Activated T-helper 2 cell treated with anti-CD3 and anti-CD28 coated beads, Interferon-gamma antibody, Interleukin-2, Interleukin-4, amounts not matched to agents 10 μg/mL and 5 μg/mL and 100 μg/mL, durations not matched to agents 14 hours and 24 hours and 36 hours (primary cell): ENCODE data around the gene C1orf167. TPM values are rescaled to one million over a fixed set of nuclear protein-coding genes. Genes with fewer than 3 reads are reported as not detected.
A peak's percentile ranks its signal among the peaks of the same experiment; 100 is the strongest.
"Not testable (repeated sequence)": the region's sequence is repeated elsewhere in the genome, so short reads cannot be mapped to it uniquely, and the experiment has no call there.

Source experiments
- DNase-seq: peaks from one replicate; pipeline ENCODE4 v3.0.0; 2021; ENCODE audit warnings: low spot score
- H3K27ac Mint-ChIP-seq: one replicate; pipeline ENCODE4 v1.8.0; 2021; ENCODE audit warnings: mixed read lengths
- H3K27me3 Mint-ChIP-seq: one replicate; pipeline ENCODE4 v1.8.0; 2021; ENCODE audit warnings: low read depth, mixed read lengths
- H3K36me3 Mint-ChIP-seq: one replicate; pipeline ENCODE4 v1.8.0; 2021; ENCODE audit warnings: low read depth, mixed read lengths
- H3K4me1 Mint-ChIP-seq: one replicate; pipeline ENCODE4 v1.8.0; 2021; ENCODE audit warnings: low read depth, mixed read lengths
- H3K4me3 Mint-ChIP-seq: one replicate; pipeline ENCODE4 v1.8.0; 2021; ENCODE audit warnings: low read depth, mild to moderate bottlenecking, moderate library complexity, mixed read lengths
- H3K9me3 Mint-ChIP-seq: one replicate; pipeline ENCODE4 v1.8.0; 2021; ENCODE audit warnings: mixed read lengths
- intact Hi-C: fragments of 100-400 bp; cut with micrococcal nuclease; formaldehyde crosslinking; loops from one replicate; pipeline ENCODE4 v1.15.1; 2023
- total RNA-seq: library from RNA; stranded (reverse); gene quantifications from 2 replicates; pipeline ENCODE4 v1.2.3, GENCODE V29; 2022

C1orf167 gene
- total RNA-seq, 1 donor from 2014 or later = not detected

DNA sequence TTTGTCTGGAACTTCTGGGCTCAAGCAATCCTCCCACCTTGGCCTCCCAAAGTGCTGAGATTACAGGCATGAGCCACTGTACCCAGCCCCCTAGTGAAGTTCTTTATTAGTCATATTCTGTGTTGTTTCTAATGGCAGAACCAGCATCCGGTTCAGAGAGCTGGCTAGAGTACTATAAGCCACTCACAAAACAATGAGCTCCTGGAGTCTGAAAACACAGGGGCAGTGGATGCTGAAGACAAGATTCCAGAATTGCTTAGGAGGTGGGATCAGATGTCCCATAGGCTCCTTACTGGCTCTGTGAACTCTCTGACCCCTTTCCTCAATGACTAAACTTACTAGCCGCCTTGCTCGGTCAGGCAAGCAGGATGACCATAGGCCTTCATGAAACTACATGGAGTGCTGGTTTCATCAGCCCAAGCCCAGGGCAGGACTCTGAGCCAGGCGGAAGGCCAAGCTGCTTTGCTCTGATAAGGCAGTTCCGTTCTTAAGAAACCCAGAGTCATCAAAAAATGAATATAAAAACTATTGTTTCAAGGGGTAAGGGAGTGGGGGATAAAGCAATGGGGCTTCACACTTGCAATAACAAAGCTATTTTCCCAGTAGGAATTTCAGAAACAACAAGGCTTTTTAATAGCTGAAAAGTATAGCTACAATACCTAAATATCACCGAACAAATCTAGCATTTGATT, 35.7 kb downstream of the C1orf167 start:
- H3K27ac Mint-ChIP-seq = no peak overlapping the region
- intact Hi-C loops = no loop called here
- peaks cover 47% of the 10 kb centered on the region for H3K36me3 Mint-ChIP-seq

DNA sequence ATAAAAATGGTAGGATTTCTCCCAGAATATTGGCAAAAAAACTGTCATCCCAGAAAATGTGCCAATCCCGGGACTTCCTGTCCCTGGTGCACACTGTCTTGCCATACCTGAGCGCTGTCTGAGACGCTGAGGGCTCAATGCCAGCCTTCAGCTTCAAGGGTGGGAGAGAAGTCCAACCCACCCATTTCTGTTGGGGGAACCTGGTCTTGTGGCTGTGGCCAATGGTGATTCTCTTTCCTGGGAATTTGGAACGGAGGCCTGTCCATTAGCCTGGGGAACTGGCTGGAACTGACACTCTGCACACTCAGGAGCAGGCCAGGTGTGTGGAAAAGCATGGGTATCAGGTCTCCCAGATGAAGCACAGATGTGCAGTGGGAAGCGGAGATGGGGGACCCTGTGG, 37.1 kb downstream of the C1orf167 start:
- intact Hi-C loops = no loop called here
- Mint-ChIP-seq H3K4me3 (no peak overlapping the region), H3K4me1 (peaks cover 20% of the 10 kb centered on the region), H3K27ac (no peak overlapping the region), H3K36me3 (peaks cover 51% of the 10 kb centered on the region), H3K9me3 (no peaks in the 10 kb centered on the region), H3K27me3 (no peaks in the 10 kb centered on the region)
- DNase-seq = no peak

More for the DNA sequence above, 35.7 kb downstream of the C1orf167 start:
- Mint-ChIP-seq H3K9me3 (no peaks in the 10 kb centered on the region), H3K4me3 (no peak overlapping the region), H3K27me3 (no peaks in the 10 kb centered on the region), H3K4me1 (peaks cover 7% of the 10 kb centered on the region)
- no peak for DNase-seq

DNA sequence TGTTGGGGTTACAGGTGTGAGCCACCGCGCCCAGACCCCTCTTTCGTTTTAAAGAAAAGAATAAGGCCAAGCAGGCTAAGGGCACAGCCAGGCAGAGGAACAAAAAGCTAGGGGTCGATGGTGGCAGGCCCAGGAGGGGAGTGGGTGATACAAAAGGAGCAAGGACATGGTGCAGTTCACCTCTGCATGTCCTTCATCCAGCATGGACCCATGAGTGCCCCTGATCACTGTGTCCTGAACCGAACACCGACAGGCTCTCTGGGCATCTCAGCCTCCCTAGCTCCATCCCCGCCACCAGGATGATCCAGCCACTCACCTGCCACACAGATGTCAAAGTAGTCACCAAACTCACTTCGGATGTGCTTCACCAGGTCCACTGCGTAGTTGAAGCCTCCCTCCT, 37.9 kb downstream of the C1orf167 start:
- H3K9me3 Mint-ChIP-seq = no peaks in the 10 kb centered on the region
- no peaks in the 10 kb centered on the region for H3K27me3 Mint-ChIP-seq
- H3K27ac Mint-ChIP-seq = no peak overlapping the region
- H3K4me3 Mint-ChIP-seq = no peak overlapping the region
- H3K36me3 Mint-ChIP-seq = peaks cover 44% of the 10 kb centered on the region
- intact Hi-C loops = no loop called here
- peaks cover 27% of the 10 kb centered on the region for H3K4me1 Mint-ChIP-seq
- DNase-seq = no peak

DNA sequence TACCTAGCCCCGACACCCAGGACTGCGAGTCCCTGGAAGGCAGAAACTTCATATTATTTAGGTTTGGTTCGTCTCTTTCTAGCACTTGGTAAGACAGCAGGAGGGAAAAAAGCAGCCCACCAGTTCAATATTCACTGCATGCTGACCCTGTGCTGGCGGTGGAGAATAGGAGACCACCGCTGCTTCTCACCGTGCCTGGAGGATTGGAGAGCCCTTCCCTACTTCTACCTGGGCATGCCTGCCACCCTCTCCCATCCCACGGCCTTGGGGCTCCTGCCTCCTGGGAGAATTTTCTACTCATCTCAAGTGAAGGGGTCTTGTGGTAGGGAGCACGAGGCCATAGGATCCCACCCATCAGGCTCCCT, 38.4 kb downstream of the C1orf167 start:
- H3K27me3 Mint-ChIP-seq = no peaks in the 10 kb centered on the region
- no peaks in the 10 kb centered on the region for H3K9me3 Mint-ChIP-seq
- intact Hi-C loops = no loop called here
- no peak overlapping the region for H3K4me3 Mint-ChIP-seq
- DNase-seq = no peak
- H3K27ac Mint-ChIP-seq = no peak overlapping the region
- peaks cover 40% of the 10 kb centered on the region for H3K36me3 Mint-ChIP-seq
- H3K4me1 Mint-ChIP-seq = peaks cover 28% of the 10 kb centered on the region

DNA sequence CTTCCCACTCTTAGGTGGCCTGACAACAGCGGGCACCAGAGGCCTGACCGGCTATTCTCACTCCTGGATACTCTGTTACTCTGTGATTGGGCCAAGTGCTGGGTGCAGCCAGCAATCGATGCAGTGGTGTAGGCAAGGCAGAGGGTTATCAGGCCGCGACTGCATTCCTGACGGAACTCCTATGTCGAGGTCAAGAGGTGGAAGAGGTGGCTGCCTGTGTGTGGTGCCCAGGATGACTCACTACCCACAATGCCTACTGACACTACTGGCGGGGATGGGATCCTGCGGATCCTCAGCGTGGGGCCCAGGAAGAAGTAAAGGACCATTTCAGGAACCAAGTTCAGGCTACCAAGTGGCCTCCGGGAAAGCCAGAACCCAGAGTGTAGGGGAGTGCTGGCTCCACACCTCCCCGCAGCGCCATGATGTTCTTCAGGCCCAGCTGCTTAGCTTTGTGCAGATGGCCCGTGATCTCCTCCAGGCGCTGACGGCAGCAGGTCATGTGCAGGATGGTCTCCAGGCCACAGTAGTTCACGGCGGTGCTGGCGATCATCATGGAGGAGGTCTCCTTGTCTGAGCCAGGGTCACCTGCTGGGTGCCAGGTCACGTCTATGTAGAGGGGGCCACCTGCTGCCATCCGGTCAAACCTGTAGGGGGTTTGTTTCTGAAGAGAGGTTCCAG, 38.9 kb downstream of the C1orf167 start:
- intact Hi-C loops = no loop called here

DNA sequence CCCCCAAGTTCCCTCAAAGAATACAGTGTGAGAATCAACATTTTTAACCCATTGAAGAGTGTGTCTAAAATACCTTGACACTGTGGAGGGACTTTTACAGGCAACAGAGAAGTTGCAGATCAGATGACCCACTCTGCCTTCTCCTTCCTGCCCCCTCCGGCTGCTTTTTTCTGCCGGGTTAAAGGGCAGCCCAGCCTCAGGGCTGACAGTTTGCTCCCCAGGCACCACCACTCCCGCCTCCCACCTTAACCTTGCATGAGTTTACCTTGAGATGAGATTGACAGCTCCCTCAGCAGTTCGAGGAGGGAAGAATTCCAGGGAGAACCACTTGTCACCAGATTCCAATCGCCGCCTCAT, 40.6 kb downstream of the C1orf167 start:
- Mint-ChIP-seq H3K27ac (peak overlapping the region; percentile 18), H3K27me3 (no peaks in the 10 kb centered on the region), H3K9me3 (no peaks in the 10 kb centered on the region), H3K36me3 (peaks cover 31% of the 10 kb centered on the region), H3K4me3 (peak overlapping the region; percentile 83), H3K4me1 (peaks cover 36% of the 10 kb centered on the region)
- DNase-seq = no peak
- intact Hi-C loops = no loop called here

More for the DNA sequence above, 38.9 kb downstream of the C1orf167 start:
- Mint-ChIP-seq H3K9me3 (no peaks in the 10 kb centered on the region), H3K27ac (no peak overlapping the region), H3K4me1 (peaks cover 28% of the 10 kb centered on the region), H3K27me3 (no peaks in the 10 kb centered on the region), H3K4me3 (no peak overlapping the region), H3K36me3 (peaks cover 34% of the 10 kb centered on the region)
- no peak for DNase-seq

DNA sequence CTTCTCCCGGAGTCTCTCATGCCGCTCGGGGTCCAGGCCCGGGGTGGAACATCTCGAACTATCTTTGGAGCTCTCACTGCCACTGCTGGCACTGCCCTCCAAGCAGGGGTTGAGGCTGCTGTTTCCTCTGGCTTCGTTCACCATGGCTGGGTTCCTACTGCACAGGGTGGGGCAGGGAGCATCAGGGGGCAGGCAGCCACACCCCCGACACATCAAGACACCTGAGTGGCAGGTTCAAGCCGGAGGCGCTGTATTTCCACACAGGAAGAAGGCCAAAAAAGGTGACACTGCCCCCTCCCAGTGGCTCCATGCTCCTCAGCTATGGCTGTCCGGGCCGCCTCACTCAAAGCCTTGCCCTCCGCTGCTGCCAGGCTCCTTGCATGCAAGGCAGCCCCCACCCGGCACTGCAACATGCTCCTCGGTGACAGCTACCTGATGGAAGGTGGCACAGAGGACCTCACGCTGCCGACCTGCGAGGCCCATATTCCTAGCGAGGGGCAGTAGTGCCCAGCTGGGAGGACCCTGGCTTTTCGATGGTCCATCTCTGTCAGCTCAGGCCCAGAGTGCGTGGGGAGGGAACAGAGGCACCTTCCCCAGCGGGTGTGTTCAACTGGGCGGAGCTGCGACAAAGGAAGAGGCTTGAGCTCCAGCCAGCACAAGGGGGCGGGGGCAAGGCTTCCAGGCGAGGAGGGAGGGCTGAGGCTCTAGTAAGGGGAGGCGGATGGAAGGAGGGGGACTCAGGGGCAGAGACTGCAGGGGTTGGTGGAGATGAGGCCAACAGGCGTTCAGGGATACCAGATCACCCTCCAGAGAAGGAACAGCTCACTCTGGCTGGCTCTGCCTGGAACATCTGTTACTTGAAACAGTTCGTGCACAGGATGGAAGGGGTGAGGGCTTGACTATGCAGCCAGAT, 41.2 kb downstream of the C1orf167 start:
- DNase-seq = peak; percentile 78
- Mint-ChIP-seq H3K4me1 (peaks cover 41% of the 10 kb centered on the region), H3K4me3 (peak overlapping the region; percentile 83), H3K27me3 (no peaks in the 10 kb centered on the region), H3K9me3 (no peaks in the 10 kb centered on the region), H3K36me3 (peaks cover 36% of the 10 kb centered on the region), H3K27ac (peak overlapping the region; percentile 64)
- intact Hi-C loops = no loop called here

DNA sequence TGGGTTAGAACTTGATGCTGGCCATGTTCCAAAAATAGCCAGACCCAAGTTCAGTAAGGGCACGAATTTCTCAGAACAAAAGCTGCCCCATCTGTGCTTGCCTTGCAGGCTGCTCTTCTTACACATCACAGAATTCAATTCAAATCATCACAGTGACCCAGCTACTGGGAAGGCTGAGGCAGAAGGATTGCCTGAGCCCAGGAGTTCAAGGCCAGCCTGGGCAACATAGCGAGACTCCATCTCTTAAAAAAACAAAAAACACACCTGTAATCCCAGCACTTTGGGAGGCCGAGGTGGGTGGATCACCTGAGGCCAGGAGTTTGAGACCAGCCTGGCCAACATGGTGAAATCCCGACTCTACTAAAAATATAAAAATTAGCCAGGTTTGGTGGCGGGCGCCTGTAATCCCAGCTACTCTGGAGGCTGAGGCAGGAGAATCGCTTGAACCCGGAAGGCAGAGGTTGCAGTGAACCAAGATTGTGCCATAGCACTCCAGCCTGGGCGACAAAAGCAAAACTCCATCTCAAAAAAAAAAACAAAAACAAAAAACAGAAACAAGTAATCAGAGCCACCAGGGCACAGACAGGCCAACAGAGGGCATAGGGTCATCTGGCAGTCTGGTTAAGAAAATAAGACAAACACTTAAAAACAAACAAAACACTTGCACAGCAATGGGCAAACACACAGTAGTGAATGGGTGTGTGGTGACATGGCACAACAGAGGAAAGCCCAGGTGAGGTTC, 42.1 kb downstream of the C1orf167 start:
- H3K9me3 Mint-ChIP-seq, DNase-seq, intact Hi-C loops, H3K27me3 Mint-ChIP-seq: not testable (repeated sequence)
- peaks cover 46% of the 10 kb centered on the region for H3K4me1 Mint-ChIP-seq
- H3K36me3 Mint-ChIP-seq = peaks cover 39% of the 10 kb centered on the region
- H3K4me3 Mint-ChIP-seq = peak overlapping the region; percentile 90
- H3K27ac Mint-ChIP-seq = peak overlapping the region; percentile 88

DNA sequence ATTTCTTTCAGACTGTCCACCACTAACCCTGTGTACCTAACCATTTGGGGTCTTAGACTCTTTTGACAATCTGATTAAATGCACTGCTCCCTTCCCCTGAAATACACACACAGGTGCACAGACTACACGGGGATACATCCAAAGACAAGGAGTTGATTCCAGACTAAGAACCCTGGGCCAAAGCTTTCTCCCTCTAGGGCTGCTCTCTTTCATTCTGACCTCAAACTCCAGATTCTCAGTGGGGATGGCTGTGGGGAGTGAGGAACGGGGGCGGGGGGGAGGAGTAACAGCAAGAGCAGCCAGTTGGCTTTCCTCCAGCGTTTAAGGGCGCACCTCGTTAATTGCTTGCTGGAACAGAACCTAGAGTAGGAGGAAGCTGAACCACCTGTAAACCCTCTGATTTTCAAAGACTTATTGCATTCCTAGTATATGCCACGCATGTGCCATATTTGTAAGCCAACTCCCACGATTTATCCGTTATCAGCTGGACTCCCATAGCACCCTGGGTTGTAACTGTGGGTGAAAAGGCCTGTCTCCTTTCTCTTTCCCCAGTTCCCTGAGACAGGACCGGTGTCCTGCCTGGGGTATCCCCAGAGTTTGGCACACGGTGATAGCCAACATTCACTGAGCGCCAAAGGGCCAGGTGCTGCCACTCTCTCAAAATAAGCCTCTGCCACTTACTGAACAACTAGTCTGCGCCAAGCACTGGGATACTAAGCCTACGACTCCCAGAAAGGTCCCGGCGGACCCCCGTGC, 42.9 kb downstream of the C1orf167 start:
- peak overlapping the region; percentile 88 for H3K27ac Mint-ChIP-seq
- intact Hi-C loops = loop anchor here (5.0 kb wide), 2 partner anchors 102 to 533 kb away; partner anchors contain the start of gene UBIAD1
- peak overlapping the region; percentile 90 for H3K4me3 Mint-ChIP-seq
- no peaks in the 10 kb centered on the region for H3K27me3 Mint-ChIP-seq
- no peaks in the 10 kb centered on the region for H3K9me3 Mint-ChIP-seq
- H3K36me3 Mint-ChIP-seq = peaks cover 44% of the 10 kb centered on the region
- H3K4me1 Mint-ChIP-seq = peaks cover 54% of the 10 kb centered on the region
- DNase-seq = no peak

DNA sequence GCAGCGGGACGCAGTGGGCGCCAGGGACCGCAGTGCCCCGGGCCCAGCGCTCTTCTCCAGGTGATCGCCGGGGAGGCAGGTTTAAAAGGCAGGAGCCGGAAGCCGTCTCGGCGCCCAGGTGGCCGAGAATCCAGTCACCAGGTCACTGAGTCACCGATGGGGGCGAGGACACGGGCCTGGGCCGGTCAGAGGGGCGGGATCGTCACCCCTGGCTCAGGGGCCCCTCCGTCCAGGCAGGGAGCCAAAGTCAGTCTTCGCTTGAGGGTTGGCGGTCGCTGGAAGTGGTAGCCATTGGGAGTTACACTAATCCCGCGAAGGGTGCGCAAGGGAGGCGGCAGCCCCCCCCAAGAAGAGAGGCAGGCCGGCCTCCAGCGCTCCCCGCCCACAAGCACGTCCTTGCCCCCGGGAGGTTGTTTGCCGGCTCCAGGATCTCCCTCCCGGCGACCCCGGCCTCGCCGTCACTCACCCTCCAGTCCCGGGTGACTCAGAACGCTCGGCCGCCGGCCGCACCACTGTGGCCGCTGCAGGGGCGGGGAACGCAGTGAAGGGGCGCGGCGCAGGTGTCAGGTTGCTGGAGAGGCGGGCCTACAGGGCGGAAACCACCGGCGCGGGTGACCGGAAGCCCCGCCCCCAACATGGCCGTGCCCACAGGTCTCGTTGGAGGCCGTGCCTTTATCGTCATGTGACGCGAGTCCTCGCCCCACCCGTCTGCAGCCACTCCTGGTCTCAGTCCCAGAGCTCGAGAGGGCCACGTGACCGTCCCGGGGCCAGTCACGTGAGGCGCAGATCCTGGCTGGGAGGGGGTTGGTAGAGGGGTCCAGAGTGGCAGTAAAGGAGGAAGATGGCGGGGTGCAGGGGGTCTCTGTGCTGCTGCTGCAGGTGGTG, 43.7 kb downstream of the C1orf167 start, which contains the start of the genes CLCN6 and MTHFR:
Gene CLCN6 (plus strand): TSS at position 770 of the 885 bp plus-strand sequence. CDS start 72 bp downstream, at position 842.
Gene MTHFR (minus strand): TSS at position 543 of the 885 bp plus-strand sequence. CDS start 2,848 bp downstream, outside the sequence.
- Mint-ChIP-seq H3K27ac (peak within 1 kb of the TSS; percentile 88), H3K27me3 (no peaks in the 10 kb centered on the region), H3K36me3 (peaks cover 41% of the 10 kb centered on the region), H3K4me3 (peak within 1 kb of the TSS; percentile 90), H3K9me3 (no peaks in the 10 kb centered on the region), H3K4me1 (peaks cover 56% of the 10 kb centered on the region)
- DNase-seq = peak; percentile 99
- intact Hi-C loops = loop anchor here (5.0 kb wide), 2 partner anchors 102 to 533 kb away; partner anchors contain the start of gene UBIAD1
